ENCODE data around the gene TWIST2. TPM values are rescaled to one million over a fixed set of nuclear protein-coding genes. Genes with fewer than 3 reads are reported as not detected.

The TWIST2 gene
- polyA plus RNA-seq, 1 donor from 2014 or later: not detected

- no peak overlapping the region for H3K27ac ChIP-seq (ENCODE audit: low read length)
- H3K4me3 ChIP-seq (ENCODE audit: low read length): no peak overlapping the region
- TF ChIP-seq TAF1 (IDR thresholded peaks at IDR 0.05; ENCODE audit: low read depth): no peak
- TF ChIP-seq, protein P1, sequence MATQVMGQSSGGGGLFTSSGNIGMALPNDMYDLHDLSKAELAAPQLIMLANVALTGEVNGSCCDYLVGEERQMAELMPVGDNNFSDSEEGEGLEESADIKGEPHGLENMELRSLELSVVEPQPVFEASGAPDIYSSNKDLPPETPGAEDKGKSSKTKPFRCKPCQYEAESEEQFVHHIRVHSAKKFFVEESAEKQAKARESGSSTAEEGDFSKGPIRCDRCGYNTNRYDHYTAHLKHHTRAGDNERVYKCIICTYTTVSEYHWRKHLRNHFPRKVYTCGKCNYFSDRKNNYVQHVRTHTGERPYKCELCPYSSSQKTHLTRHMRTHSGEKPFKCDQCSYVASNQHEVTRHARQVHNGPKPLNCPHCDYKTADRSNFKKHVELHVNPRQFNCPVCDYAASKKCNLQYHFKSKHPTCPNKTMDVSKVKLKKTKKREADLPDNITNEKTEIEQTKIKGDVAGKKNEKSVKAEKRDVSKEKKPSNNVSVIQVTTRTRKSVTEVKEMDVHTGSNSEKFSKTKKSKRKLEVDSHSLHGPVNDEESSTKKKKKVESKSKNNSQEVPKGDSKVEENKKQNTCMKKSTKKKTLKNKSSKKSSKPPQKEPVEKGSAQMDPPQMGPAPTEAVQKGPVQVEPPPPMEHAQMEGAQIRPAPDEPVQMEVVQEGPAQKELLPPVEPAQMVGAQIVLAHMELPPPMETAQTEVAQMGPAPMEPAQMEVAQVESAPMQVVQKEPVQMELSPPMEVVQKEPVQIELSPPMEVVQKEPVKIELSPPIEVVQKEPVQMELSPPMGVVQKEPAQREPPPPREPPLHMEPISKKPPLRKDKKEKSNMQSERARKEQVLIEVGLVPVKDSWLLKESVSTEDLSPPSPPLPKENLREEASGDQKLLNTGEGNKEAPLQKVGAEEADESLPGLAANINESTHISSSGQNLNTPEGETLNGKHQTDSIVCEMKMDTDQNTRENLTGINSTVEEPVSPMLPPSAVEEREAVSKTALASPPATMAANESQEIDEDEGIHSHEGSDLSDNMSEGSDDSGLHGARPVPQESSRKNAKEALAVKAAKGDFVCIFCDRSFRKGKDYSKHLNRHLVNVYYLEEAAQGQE (IDR thresholded peaks at IDR 0.05; ENCODE audit: borderline replicate concordance): no peak
- TF ChIP-seq RAD21 (conservative IDR thresholded peaks at IDR 0.05): no peak
- TF ChIP-seq SMC3 (conservative IDR thresholded peaks at IDR 0.05; ENCODE audit: poor library complexity): no peak
- TF ChIP-seq MXI1 (conservative IDR thresholded peaks at IDR 0.05; ENCODE audit: poor library complexity, severe bottlenecking): no peak
- no peak for TF ChIP-seq EP300 (conservative IDR thresholded peaks at IDR 0.05; ENCODE audit: poor library complexity, severe bottlenecking)
- TF ChIP-seq POLR2AphosphoS5 (IDR thresholded peaks at IDR 0.05): no peak
- TF ChIP-seq EZH2 (IDR thresholded peaks at IDR 0.05; ENCODE audit: borderline replicate concordance, insufficient read depth, low read length, poor library complexity, severe bottlenecking): no peak
- peaks cover 8% of the 10 kb centered on the region for H3K9me3 ChIP-seq (ENCODE audit: low read length)
- no peaks in the 10 kb centered on the region for H3K36me3 ChIP-seq (ENCODE audit: insufficient read depth, low read length)
- H3K27me3 ChIP-seq (ENCODE audit: insufficient read depth, low read depth, low read length): no peaks in the 10 kb centered on the region
- H3K9me2 ChIP-seq (ENCODE audit: insufficient read depth, low read length): no peaks in the 10 kb centered on the region
- H3F3A ChIP-seq (ENCODE audit: insufficient read depth, low read length, poor library complexity, severe bottlenecking): no peaks in the 10 kb centered on the region
- H4K20me1 ChIP-seq (ENCODE audit: insufficient read depth): no peaks in the 10 kb centered on the region
- no peak overlapping the region for H3K4me2 ChIP-seq (ENCODE audit: low read length)
- no peak overlapping the region for H3K9ac ChIP-seq (ENCODE audit: low read length)
- H2AFZ ChIP-seq (ENCODE audit: low read depth, low read length): no peak overlapping the region
- H3K79me2 ChIP-seq (replicated peaks; ENCODE audit: insufficient read depth, low read length): no peaks in the 10 kb centered on the region
Observed at GRCh38 chr2:238813109-238813508, 34.8 kb upstream of the TWIST2 start.

DNA sequence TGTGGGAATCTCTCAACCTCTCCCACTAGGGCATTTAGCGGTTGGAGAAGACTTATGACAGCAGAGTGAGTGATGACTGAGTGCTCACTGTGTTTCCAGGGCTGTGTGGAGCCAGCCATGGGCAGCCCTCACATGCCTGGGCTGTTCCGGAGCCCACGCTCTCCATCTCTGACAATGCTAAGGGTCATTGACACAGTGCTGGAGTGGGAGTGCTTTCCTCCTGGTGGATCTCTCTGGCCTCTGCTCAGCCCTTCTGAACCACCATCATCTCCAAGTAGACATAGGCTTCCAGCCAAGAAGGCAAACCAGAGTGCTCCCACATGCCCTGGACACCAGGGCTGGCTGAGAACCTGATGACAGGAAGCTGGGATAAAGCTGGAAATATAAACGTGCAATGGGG is 33.1 kb upstream of the TWIST2 start:
- Histone ChIP-seq H3K9me3 (ENCODE audit: low read length) (no peaks in the 10 kb centered on the region), H3K9me2 (ENCODE audit: insufficient read depth, low read length) (no peaks in the 10 kb centered on the region), H3K9ac (ENCODE audit: low read length) (no peak overlapping the region), H3K79me2 (replicated peaks; ENCODE audit: insufficient read depth, low read length) (no peaks in the 10 kb centered on the region), H3F3A (ENCODE audit: insufficient read depth, low read length, poor library complexity, severe bottlenecking) (no peaks in the 10 kb centered on the region), H3K36me3 (ENCODE audit: insufficient read depth, low read length) (no peaks in the 10 kb centered on the region), H4K20me1 (ENCODE audit: insufficient read depth) (no peaks in the 10 kb centered on the region), H3K27ac (ENCODE audit: low read length) (no peak overlapping the region), H3K4me3 (ENCODE audit: low read length) (no peak overlapping the region), H2AFZ (ENCODE audit: low read depth, low read length) (no peak overlapping the region), H3K4me2 (ENCODE audit: low read length) (no peak overlapping the region), H3K27me3 (ENCODE audit: insufficient read depth, low read depth, low read length) (no peaks in the 10 kb centered on the region)
- TF ChIP-seq POLR2AphosphoS5 (IDR thresholded peaks at IDR 0.05) (no peak), MXI1 (conservative IDR thresholded peaks at IDR 0.05; ENCODE audit: poor library complexity, severe bottlenecking) (no peak), CTCF (IDR thresholded peaks at IDR 0.05; ENCODE audit: poor library complexity, severe bottlenecking) (no peak), EZH2 (IDR thresholded peaks at IDR 0.05; ENCODE audit: borderline replicate concordance, insufficient read depth, low read length, poor library complexity, severe bottlenecking) (no peak), EP300 (conservative IDR thresholded peaks at IDR 0.05; ENCODE audit: poor library complexity, severe bottlenecking) (no peak), RAD21 (conservative IDR thresholded peaks at IDR 0.05) (no peak), TAF1 (IDR thresholded peaks at IDR 0.05; ENCODE audit: low read depth) (no peak), SMC3 (conservative IDR thresholded peaks at IDR 0.05; ENCODE audit: poor library complexity) (no peak)
- TF ChIP-seq, protein P1 (IDR thresholded peaks at IDR 0.05; ENCODE audit: borderline replicate concordance): no peak

All from neural cell (in vitro differentiated cells).